Mesodermal cell (in vitro differentiated cells): ENCODE results near the gene PAK6.

Experiments used
- H3K27ac ChIP-seq: 2 replicates; pipeline ENCODE4 v1.7.0; 2013; ENCODE audit warnings: mild to moderate bottlenecking, low read depth, low read length, moderate library complexity; ENCODE audit not compliant: severe bottlenecking
- H3K36me3 ChIP-seq: 2 replicates; pipeline ENCODE4 v1.7.1; 2013; ENCODE audit warnings: mild to moderate bottlenecking, low read length, moderate library complexity; ENCODE audit not compliant: control insufficient read depth, insufficient read depth
- H3K4me1 ChIP-seq: one replicate; pipeline ENCODE4 v1.7.1; 2013; ENCODE audit warnings: mild to moderate bottlenecking, low read length; ENCODE audit not compliant: insufficient read depth, control insufficient read depth, poor library complexity, severe bottlenecking
- H3K4me3 ChIP-seq: 2 replicates; pipeline ENCODE4 v1.7.0; 2013; ENCODE audit warnings: low read length, control low read depth, mild to moderate bottlenecking; ENCODE audit not compliant: insufficient read depth, poor library complexity, severe bottlenecking; ENCODE audit errors: extremely low read depth
- H3K9me3 ChIP-seq: 2 replicates; pipeline ENCODE4 v1.7.1; 2013; ENCODE audit warnings: mild to moderate bottlenecking, low read length, moderate library complexity; ENCODE audit not compliant: control insufficient read depth
- WGBS, 2 experiments: methylation state at CpG; one replicate each; pipeline ENCODE4 v1.1.5; 2013; ENCODE audit warnings: missing lambda C conversion rate in 2 of 2; ENCODE audit not compliant: insufficient coverage in 2 of 2; 5-methylcytosine and 5-hydroxymethylcytosine counted together

PAK6 gene

DNA sequence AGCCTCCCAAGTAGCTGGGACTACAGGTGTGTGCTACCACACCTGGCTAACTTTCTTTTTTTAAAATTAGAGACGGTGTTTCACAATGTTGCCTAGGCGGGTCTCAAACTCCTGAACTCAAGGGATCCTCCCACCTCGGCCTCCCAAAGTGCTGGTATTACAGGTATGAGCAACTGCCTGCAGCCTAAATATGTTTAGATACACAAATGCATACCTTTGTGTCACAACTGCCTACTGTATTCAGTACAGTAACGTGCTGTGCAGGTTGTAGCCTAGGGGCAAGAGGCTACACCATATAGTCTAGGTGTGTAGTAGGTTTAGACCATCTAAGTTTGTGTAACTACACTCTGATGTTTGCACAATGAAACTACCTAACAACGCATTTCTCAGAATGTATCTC is 9.5 kb upstream of the PAK6 start:
- H3K27ac ChIP-seq, result no peak overlapping the region
- no peak overlapping the region for H3K4me3 ChIP-seq
- no peaks in the 10 kb centered on the region for H3K9me3 ChIP-seq
- WGBS, 2 experiments, result 96 to 100% methylated on average over 2 to 4 of the region's 5 CpGs
- H3K4me1 ChIP-seq, result no peaks in the 10 kb centered on the region
- peaks cover 50% of the 10 kb centered on the region for H3K36me3 ChIP-seq

DNA sequence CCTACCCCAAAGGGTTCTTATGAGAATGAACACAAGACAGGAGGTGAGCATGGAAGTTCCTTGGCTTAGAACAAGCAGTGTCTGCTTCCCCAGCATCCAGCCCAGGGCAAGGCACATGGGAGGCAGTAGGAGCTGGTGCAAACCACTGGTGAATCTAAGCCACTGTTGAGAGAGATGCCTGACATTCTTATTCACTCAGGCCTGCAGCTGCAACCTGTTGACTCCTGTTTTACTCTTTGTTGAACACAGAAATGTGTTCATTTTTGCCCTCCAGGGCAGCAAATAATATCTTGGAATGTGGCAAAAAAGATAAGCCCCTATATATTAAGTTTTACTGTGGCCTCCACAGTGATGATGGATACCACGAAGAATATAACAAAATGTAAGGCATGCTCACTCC is 8.9 kb upstream of the PAK6 start:
- no peaks in the 10 kb centered on the region for H3K9me3 ChIP-seq
- WGBS, 2 experiments, result no CpG with 5 or more reads among the region's 1 CpG
- peaks cover 44% of the 10 kb centered on the region for H3K36me3 ChIP-seq
- H3K27ac ChIP-seq, result no peak overlapping the region
- H3K4me1 ChIP-seq, result peaks cover 3% of the 10 kb centered on the region
- no peak overlapping the region for H3K4me3 ChIP-seq

- Histone ChIP-seq H3K9me3 (no peaks in the 10 kb centered on the region), H3K4me1 (peaks cover 4% of the 10 kb centered on the region), H3K27ac (no peak overlapping the region), H3K36me3 (peaks cover 34% of the 10 kb centered on the region), H3K4me3 (no peak overlapping the region)
- 85 to 90% methylated on average over 7 of the region's 7 CpGs for WGBS, 2 experiments
These were observed 6.2 kb upstream of the PAK6 start for GRCh38 chr15:40232625-40233070.

DNA sequence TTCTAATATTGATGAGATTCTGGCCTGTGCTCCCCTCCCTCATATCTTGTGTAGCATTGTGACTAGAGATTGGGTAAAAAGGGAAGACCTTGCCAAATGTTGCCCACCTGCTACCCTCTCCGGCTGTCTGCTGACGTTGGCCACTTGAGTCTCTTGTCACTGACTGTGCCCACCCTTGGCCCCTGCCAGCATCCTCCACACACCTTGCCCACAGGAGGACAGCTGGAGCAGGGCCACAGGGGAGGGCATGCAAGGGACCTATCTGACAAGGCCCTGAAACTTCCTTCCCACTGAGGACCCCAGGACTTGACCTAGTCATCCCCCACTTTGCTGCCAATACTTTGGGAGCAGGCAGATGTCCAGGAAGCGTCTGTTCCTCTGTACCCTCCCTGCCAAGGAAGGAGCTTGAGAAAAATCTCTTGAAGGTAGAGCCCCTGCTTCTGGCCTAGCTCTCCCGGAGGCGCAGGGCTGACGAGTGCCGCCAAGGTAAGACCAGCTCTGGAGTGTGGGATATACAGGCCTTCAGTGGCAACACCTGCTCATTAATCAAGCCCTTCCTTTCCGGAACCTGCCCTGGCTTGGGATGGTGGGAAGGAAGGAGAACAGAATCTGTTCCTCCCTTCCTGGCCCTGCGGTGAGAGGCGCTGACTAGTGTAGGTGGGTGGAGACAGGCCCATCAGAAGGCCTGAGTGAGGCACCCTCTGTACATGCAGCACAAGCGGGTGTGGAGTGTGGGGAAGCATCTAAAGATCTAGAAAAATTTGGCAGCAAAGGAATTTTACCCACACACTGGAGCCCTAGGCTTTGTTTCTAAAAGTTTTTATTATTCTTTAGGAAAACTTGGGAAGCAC is 4.9 kb upstream of the PAK6 start:
- peaks cover 4% of the 10 kb centered on the region for H3K4me1 ChIP-seq
- H3K9me3 ChIP-seq, result no peaks in the 10 kb centered on the region
- H3K36me3 ChIP-seq, result peaks cover 29% of the 10 kb centered on the region
- no peak overlapping the region for H3K27ac ChIP-seq
- no peak overlapping the region for H3K4me3 ChIP-seq
- 94 to 96% methylated on average over 2 to 3 of the region's 11 CpGs for WGBS, 2 experiments

GRCh38 chr15:40234783-40235182 is 4.1 kb upstream of the PAK6 start:
- 72 to 78% methylated on average over 2 of the region's 4 CpGs for WGBS, 2 experiments
- no peak overlapping the region for H3K4me3 ChIP-seq
- peaks cover 21% of the 10 kb centered on the region for H3K36me3 ChIP-seq
- no peaks in the 10 kb centered on the region for H3K9me3 ChIP-seq
- H3K4me1 ChIP-seq, result peaks cover 10% of the 10 kb centered on the region
- H3K27ac ChIP-seq, result no peak overlapping the region

DNA sequence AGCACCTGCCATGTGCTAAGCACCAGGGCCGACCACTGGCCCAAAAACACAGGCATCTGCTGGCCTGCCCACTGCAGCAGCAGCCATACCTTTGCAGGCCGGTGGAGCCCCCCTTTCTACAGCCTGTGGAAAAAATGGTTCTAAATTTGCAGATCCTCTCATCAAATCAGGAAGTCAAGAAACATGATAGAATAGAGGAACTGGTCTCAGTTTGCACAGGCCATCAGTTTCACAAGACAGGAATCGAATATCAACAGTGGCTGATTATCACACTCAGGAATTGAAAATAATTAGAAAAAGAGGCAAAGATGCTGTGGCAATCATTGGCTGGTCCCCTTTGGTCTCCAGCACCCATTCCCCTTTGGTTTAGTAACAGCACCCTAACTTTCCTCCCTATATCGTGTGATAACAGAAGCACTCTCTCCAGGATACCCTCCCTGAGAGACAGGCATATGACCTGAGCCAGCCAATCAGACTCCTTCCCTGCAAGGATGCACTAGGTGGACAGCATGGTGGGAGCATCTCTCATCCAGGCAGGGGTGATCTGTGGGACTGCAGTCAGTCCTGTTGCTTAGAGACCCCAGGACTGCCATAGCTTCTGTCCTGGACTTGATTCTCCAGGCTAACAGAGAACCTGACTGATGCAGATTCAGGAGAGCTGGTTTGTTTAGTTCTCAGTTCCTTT is 3.5 kb upstream of the PAK6 start:
- peaks cover 15% of the 10 kb centered on the region for H3K4me1 ChIP-seq
- WGBS, 2 experiments, result 92 to 93% methylated on average over 3 to 4 of the region's 4 CpGs
- no peak overlapping the region for H3K27ac ChIP-seq
- no peaks in the 10 kb centered on the region for H3K9me3 ChIP-seq
- H3K4me3 ChIP-seq, result no peak overlapping the region
- H3K36me3 ChIP-seq, result peaks cover 19% of the 10 kb centered on the region

- 38 to 65% methylated on average over 3 to 4 of the region's 5 CpGs for WGBS, 2 experiments
- Histone ChIP-seq H3K9me3 (no peaks in the 10 kb centered on the region), H3K27ac (no peak overlapping the region), H3K4me1 (peaks cover 18% of the 10 kb centered on the region), H3K4me3 (peak overlapping the region; percentile 3), H3K36me3 (no peaks in the 10 kb centered on the region)
These were observed 485 bp downstream of the PAK6 start for GRCh38 chr15:40239404-40239692.

GRCh38 chr15:40239693-40240618 is 1.1 kb downstream of the PAK6 start:
- H3K36me3 ChIP-seq, result no peaks in the 10 kb centered on the region
- H3K4me1 ChIP-seq, result peaks cover 14% of the 10 kb centered on the region
- 87 to 88% methylated on average over 14 to 16 of the region's 19 CpGs for WGBS, 2 experiments
- H3K27ac ChIP-seq, result no peak overlapping the region
- no peaks in the 10 kb centered on the region for H3K9me3 ChIP-seq
- no peak overlapping the region for H3K4me3 ChIP-seq

- Histone ChIP-seq H3K4me1 (peaks cover 14% of the 10 kb centered on the region), H3K27ac (no peak overlapping the region), H3K36me3 (no peaks in the 10 kb centered on the region), H3K9me3 (no peaks in the 10 kb centered on the region), H3K4me3 (no peak overlapping the region)
- 93 to 98% methylated on average over 9 to 10 of the region's 10 CpGs for WGBS, 2 experiments
These were observed 1.9 kb downstream of the PAK6 start for GRCh38 chr15:40240619-40241221.
